Tibial artery (tissue), 4 donors: ENCODE data around the gene MEN1.

Experiments used
- DNase-seq, 2 donors: peaks; one replicate each; pipeline ENCODE4 v3.0.0-alpha.2; 2019
- H3K27ac ChIP-seq, 2 donors: fragments of 200-600 bp; sonication (generic) in 1 of 2; 1 replicate in 1 of 2; 2 replicates in 1 of 2; pipeline ENCODE4 v1.5.1; 2018 to 2019; ENCODE audit warnings: mild to moderate bottlenecking in 1 of 2
- H3K27me3 ChIP-seq, 2 donors: fragments of 200-600 bp; sonication (generic) in 1 of 2; one replicate each; pipeline versions ENCODE4 v1.5.1 to v1.6.0; 2016 to 2019
- H3K36me3 ChIP-seq, 3 donors: fragments of 200-600 bp; sonication (generic) in 2 of 3; one replicate each; pipeline ENCODE4 v1.5.1; 2016 to 2019; ENCODE audit warnings: mild to moderate bottlenecking in 2 of 3
- H3K4me1 ChIP-seq, 4 donors: fragments of 200-600 bp; sonication (generic) in 2 of 4; 1 replicate in 3 of 4; 2 replicates in 1 of 4; pipeline ENCODE4 v1.5.1; 2016 to 2019
- H3K4me3 ChIP-seq, 2 donors: fragments of 200-600 bp; sonication (generic) in 1 of 2; 1 replicate in 1 of 2; 2 replicates in 1 of 2; pipeline ENCODE4 v1.5.1; 2018 to 2019; ENCODE audit warnings: mild to moderate bottlenecking in 2 of 2
- H3K9me3 ChIP-seq, 3 donors: fragments of 200-600 bp; sonication (generic) in 1 of 3; one replicate each; pipeline ENCODE4 v1.5.1; 2016 to 2019
- intact Hi-C: fragments of 100-400 bp; cut with DNase I; formaldehyde crosslinking; loops from one replicate; pipeline ENCODE4 v1.15.0; 2023; ENCODE audit warnings: low total_unique reads
- TF ChIP-seq, protein P1 (sequence below), 2 experiments: fragments of 200-600 bp in 1 of 2; fragments of 450-650 bp in 1 of 2; IDR thresholded peaks; one replicate each; pipeline ENCODE4 v1.5.1; 2017 to 2019; ENCODE audit warnings: antibody characterized with exemption in 2 of 2, mild to moderate bottlenecking in 1 of 2, moderate library complexity in 1 of 2

The MEN1 gene

DNA sequence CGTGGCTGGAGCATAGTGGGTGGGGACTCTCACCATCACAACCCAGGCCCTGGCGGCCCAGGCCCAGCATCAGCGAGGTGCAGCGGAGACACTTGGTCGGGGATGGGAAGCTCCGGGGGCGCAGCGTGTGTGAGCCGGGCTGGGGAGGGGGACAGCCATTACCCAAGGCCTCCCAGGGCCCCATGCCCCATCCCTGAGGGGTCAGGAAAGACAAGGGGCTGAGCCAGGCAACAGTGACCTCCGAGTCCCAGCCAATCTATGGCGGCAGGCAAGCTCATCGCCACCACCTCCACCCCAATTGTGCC is 22.8 kb upstream of the MEN1 start:
- DNase-seq, result no peak
- intact Hi-C loops, result no loop called here
- Histone ChIP-seq H3K27me3 (no peaks in the 10 kb centered on the region), H3K36me3 (peaks cover 0 to 69% (median 0%) of the 10 kb centered on the region in 3 donors), H3K4me1 (peaks cover 0 to 13% (median 0%) of the 10 kb centered on the region in 4 donors), H3K9me3 (no peaks in the 10 kb centered on the region), H3K27ac (no peak overlapping the region), H3K4me3 (no peak overlapping the region)
- TF ChIP-seq, protein P1, sequence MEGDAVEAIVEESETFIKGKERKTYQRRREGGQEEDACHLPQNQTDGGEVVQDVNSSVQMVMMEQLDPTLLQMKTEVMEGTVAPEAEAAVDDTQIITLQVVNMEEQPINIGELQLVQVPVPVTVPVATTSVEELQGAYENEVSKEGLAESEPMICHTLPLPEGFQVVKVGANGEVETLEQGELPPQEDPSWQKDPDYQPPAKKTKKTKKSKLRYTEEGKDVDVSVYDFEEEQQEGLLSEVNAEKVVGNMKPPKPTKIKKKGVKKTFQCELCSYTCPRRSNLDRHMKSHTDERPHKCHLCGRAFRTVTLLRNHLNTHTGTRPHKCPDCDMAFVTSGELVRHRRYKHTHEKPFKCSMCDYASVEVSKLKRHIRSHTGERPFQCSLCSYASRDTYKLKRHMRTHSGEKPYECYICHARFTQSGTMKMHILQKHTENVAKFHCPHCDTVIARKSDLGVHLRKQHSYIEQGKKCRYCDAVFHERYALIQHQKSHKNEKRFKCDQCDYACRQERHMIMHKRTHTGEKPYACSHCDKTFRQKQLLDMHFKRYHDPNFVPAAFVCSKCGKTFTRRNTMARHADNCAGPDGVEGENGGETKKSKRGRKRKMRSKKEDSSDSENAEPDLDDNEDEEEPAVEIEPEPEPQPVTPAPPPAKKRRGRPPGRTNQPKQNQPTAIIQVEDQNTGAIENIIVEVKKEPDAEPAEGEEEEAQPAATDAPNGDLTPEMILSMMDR (IDR thresholded peaks at IDR 0.05), result no peak

- Histone ChIP-seq H3K36me3 (peaks cover 0 to 68% (median 0%) of the 10 kb centered on the region in 3 donors), H3K27me3 (no peaks in the 10 kb centered on the region), H3K9me3 (no peaks in the 10 kb centered on the region), H3K27ac (no peak overlapping the region), H3K4me1 (peaks cover 0 to 13% (median 0%) of the 10 kb centered on the region in 4 donors), H3K4me3 (no peak overlapping the region)
- DNase-seq, result no peak
- intact Hi-C loops, result no loop called here
- TF ChIP-seq, protein P1 (IDR thresholded peaks at IDR 0.05), result no peak
These were observed 22.3 kb upstream of the MEN1 start for GRCh38 chr11:64832467-64833197.

DNA sequence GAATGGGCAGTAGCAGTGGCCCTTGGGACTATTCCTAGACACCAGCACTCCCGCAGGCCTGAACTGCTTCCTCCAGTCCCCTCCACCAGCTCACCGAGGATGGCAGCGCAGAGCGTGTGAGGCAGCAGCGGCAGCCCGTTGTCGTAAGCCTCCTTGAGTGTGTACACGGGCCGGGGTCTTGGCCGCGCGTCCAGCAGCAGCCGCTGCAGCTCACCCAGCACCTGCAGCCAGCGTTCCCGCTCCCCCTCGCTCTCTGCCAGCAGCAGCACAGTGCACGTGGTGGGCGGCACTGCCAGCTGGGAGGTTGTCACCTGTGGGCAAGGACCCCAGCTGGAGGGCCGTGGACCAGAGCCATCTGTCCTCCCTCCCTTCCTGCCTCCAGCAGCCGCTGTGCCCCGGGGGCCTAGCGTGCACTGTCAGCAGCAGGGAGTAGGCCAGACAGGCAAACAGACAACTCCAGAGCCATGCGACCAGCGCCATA is 21.1 kb upstream of the MEN1 start:
- no peaks in the 10 kb centered on the region for H3K9me3 ChIP-seq
- no peak for DNase-seq
- H3K27me3 ChIP-seq, result no peaks in the 10 kb centered on the region
- peaks cover 0 to 77% (median 0%) of the 10 kb centered on the region in 3 donors for H3K36me3 ChIP-seq
- intact Hi-C loops, result no loop called here
- H3K4me1 ChIP-seq, result peaks cover 0 to 13% (median 0%) of the 10 kb centered on the region in 4 donors
- TF ChIP-seq, protein P1 (IDR thresholded peaks at IDR 0.05), result no peak
- H3K4me3 ChIP-seq, result no peak overlapping the region
- H3K27ac ChIP-seq, result no peak overlapping the region

DNA sequence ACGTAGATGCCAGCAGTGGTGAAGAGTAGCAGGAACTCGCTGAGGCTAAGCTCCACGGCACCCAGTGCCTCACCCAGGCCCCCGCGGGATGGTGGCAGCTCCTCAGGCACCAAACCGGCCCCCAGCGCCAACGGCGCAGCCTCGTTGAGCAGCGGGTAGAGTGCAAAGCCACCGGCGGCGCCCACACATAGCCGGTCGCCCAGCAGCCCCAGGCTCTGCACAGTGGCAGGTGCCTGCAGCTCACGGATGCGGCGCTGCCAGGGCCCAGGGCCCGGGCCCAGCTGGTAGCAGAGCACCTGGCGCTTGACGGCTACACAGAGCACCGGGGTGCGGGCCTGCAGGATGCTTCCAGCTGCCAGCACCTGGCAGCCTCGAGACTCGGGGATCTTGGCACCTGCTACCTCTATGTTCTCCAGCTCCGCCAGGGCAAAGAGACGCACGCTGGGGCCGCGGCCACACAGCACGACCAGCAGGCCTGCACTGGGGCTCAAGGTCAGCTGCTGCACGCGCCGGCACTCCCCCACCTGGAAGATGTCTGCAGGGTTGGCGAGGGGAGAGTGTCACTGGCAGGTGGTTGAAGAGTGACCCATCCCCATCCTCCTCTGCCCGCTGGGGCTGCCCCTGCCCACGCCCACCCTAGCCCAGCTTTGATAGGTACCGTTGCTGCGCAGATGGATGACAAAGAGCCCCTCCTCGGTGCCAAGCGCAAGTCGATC is 19.3 kb upstream of the MEN1 start:
- Histone ChIP-seq H3K36me3 (peaks cover 0 to 80% (median 0%) of the 10 kb centered on the region in 3 donors), H3K9me3 (no peaks in the 10 kb centered on the region), H3K27me3 (no peaks in the 10 kb centered on the region), H3K27ac (no peak overlapping the region), H3K4me1 (no peaks in the 10 kb centered on the region), H3K4me3 (no peak overlapping the region)
- intact Hi-C loops, result no loop called here
- TF ChIP-seq, protein P1 (IDR thresholded peaks at IDR 0.05), result no peak
- DNase-seq, result no peak

GRCh38 chr11:64827451-64827839 is 17.1 kb upstream of the MEN1 start:
- H3K4me3 ChIP-seq, result no peak overlapping the region
- H3K4me1 ChIP-seq, result no peaks in the 10 kb centered on the region
- no peak for DNase-seq
- peaks cover 0 to 58% (median 0%) of the 10 kb centered on the region in 3 donors for H3K36me3 ChIP-seq
- no peak overlapping the region for H3K27ac ChIP-seq
- H3K9me3 ChIP-seq, result no peaks in the 10 kb centered on the region
- TF ChIP-seq, protein P1 (IDR thresholded peaks at IDR 0.05), result no peak
- intact Hi-C loops, result no loop called here
- no peaks in the 10 kb centered on the region for H3K27me3 ChIP-seq
